22Rv1 (cell line): ENCODE measurements around the gene TMEM63B.

ENCODE experiments used
- ZFX ChIP-seq: fragments of 450-650 bp; IDR thresholded peaks from 2 replicates; pipeline ENCODE4 v1.6.1; 2017; ENCODE audit warnings: antibody characterized with exemption, borderline replicate concordance
- TF ChIP-seq, protein P1 (sequence below): fragments of 450-650 bp; IDR thresholded peaks from 2 replicates; pipeline ENCODE4 v1.5.1; 2017; ENCODE audit warnings: mild to moderate bottlenecking

DNA sequence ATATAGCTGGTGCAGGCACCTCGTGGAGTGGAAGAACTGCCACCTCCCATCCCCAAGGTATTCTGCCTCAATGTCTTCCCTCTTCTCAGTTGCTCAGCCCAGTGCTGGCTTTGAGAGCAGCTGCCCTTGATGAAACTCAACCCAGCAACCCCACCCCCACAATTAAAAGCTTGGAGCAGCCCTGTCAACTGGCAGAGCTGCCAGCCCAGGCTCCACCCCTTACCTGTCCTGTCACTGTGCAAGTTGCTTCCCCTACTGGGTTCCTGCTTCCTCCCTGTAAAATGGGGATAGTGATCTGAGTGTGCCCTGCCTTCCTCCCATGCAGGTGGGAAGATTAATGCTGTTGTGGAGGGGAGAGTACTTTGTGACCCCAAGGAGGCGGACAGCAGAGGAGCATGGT lies 4.5 kb downstream of the TMEM63B start:
- TF ChIP-seq, protein P1, sequence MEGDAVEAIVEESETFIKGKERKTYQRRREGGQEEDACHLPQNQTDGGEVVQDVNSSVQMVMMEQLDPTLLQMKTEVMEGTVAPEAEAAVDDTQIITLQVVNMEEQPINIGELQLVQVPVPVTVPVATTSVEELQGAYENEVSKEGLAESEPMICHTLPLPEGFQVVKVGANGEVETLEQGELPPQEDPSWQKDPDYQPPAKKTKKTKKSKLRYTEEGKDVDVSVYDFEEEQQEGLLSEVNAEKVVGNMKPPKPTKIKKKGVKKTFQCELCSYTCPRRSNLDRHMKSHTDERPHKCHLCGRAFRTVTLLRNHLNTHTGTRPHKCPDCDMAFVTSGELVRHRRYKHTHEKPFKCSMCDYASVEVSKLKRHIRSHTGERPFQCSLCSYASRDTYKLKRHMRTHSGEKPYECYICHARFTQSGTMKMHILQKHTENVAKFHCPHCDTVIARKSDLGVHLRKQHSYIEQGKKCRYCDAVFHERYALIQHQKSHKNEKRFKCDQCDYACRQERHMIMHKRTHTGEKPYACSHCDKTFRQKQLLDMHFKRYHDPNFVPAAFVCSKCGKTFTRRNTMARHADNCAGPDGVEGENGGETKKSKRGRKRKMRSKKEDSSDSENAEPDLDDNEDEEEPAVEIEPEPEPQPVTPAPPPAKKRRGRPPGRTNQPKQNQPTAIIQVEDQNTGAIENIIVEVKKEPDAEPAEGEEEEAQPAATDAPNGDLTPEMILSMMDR = no peak
- no peak for TF ChIP-seq ZFX
